ENCODE results near the gene FCAR.
"Not testable (repeated sequence)": the region's sequence is repeated elsewhere in the genome, so short reads cannot be mapped to it uniquely, and the experiment has no call there.

The FCAR gene

GRCh38 chr19:54873990-54874389, at the start of gene FCAR:
Gene FCAR (plus strand): TSS chr19:54874235. CDS start chr19:54874290, 55 bp downstream.
- no peak for DNase-seq

- not testable (repeated sequence) for DNase-seq
Measured at GRCh38 chr19:54824416-54824815, 49.6 kb upstream of the FCAR start.

- not testable (repeated sequence) for DNase-seq
Measured at GRCh38 chr19:54825326-54825725, 48.7 kb upstream of the FCAR start.

GRCh38 chr19:54828064-54828463, 46.0 kb upstream of the FCAR start:
- DNase-seq, result not testable (repeated sequence)

- DNase-seq, result not testable (repeated sequence)
Measured at GRCh38 chr19:54832496-54832895, 41.5 kb upstream of the FCAR start, which contains the start of gene KIR2DS4. Gene KIR2DS4 (plus strand): TSS chr19:54832676.

- not testable (repeated sequence) for DNase-seq
Measured at GRCh38 chr19:54835126-54835525, 38.9 kb upstream of the FCAR start.

- not testable (repeated sequence) for DNase-seq
Measured at GRCh38 chr19:54837522-54837921, 36.5 kb upstream of the FCAR start.

- DNase-seq, result not testable (repeated sequence)
Measured at GRCh38 chr19:54843171-54843570, 30.9 kb upstream of the FCAR start.

- DNase-seq, result not testable (repeated sequence)
Measured at GRCh38 chr19:54850061-54850640, 23.9 kb upstream of the FCAR start, which contains the start of gene KIR3DL2. Gene KIR3DL2 (plus strand): TSS chr19:54850443. CDS start chr19:54850476, 33 bp downstream.

- no peak for DNase-seq
Measured at GRCh38 chr19:54850930-54851329, 23.1 kb upstream of the FCAR start.

- DNase-seq, result no peak
Measured at GRCh38 chr19:54851353-54851752, 22.7 kb upstream of the FCAR start.

- DNase-seq, result not testable (repeated sequence)
Measured at GRCh38 chr19:54855241-54855640, 18.8 kb upstream of the FCAR start.

GRCh38 chr19:54858476-54858875, 15.6 kb upstream of the FCAR start:
- DNase-seq, result not testable (repeated sequence)

- not testable (repeated sequence) for DNase-seq
Measured at GRCh38 chr19:54859421-54859820, 14.6 kb upstream of the FCAR start.

GRCh38 chr19:54863459-54863858, 10.6 kb upstream of the FCAR start:
- DNase-seq, result not testable (repeated sequence)

- DNase-seq, result no peak
Measured at GRCh38 chr19:54871696-54872095, 2.3 kb upstream of the FCAR start.

GRCh38 chr19:54875506-54875905, 1.5 kb downstream of the FCAR start:
- peak; percentile 6 for DNase-seq

GRCh38 chr19:54877471-54877870, 3.4 kb downstream of the FCAR start:
- no peak for DNase-seq

GRCh38 chr19:54881884-54882283, 7.8 kb downstream of the FCAR start:
- no peak for DNase-seq

GRCh38 chr19:54882758-54883157, 8.7 kb downstream of the FCAR start:
- peak; percentile 19 for DNase-seq

- DNase-seq, result no peak
Measured at GRCh38 chr19:54883228-54883627, 9.2 kb downstream of the FCAR start.

GRCh38 chr19:54888239-54888638, 14.2 kb downstream of the FCAR start:
- DNase-seq, result no peak

- no peak for DNase-seq
Measured at GRCh38 chr19:54889566-54889965, 15.5 kb downstream of the FCAR start.

GRCh38 chr19:54893406-54893805, 19.4 kb downstream of the FCAR start:
- no peak for DNase-seq

GRCh38 chr19:54894106-54894505, 20.1 kb downstream of the FCAR start:
- not testable (repeated sequence) for DNase-seq

Data from CD4-positive, alpha-beta T cell treated with Interleukin-4 for 4 hours (primary cell).